Measurements from ENCODE around the gene VWA2.

VWA2 gene

GRCh38 chr10:114257498-114257897 lies 18.4 kb downstream of the VWA2 start:
- H3K36me3 ChIP-seq (ENCODE audit: control insufficient read depth in 2 of 2, insufficient read depth in 2 of 2, low read length in 2 of 2), result no peaks in the 10 kb centered on the region
- H3K9ac ChIP-seq (ENCODE audit: low read depth in 1 of 2, low read length in 2 of 2), result no peak overlapping the region
- peak overlapping the region in 1 of 2 donors; percentile 29 for H3K27ac ChIP-seq (ENCODE audit: low read depth in 2 of 2, low read length in 2 of 2)

GRCh38 chr10:114258274-114258840 lies 19.3 kb downstream of the VWA2 start:
- H3K9ac ChIP-seq (ENCODE audit: low read depth in 1 of 2, low read length in 2 of 2), result no peak overlapping the region
- no peaks in the 10 kb centered on the region for H3K9me3 ChIP-seq (ENCODE audit: control insufficient read depth in 2 of 2, low read length in 2 of 2)
- peaks cover 3 to 12% of the 10 kb centered on the region in 2 donors for H3K4me1 ChIP-seq (ENCODE audit: control insufficient read depth in 2 of 2, insufficient read depth in 2 of 2, low read length in 2 of 2)
- H3K36me3 ChIP-seq (ENCODE audit: control insufficient read depth in 2 of 2, insufficient read depth in 2 of 2, low read length in 2 of 2), result no peaks in the 10 kb centered on the region
- H3K27me3 ChIP-seq (ENCODE audit: control insufficient read depth in 2 of 2, insufficient read depth in 2 of 2, low read length in 2 of 2), result no peaks in the 10 kb centered on the region
- peak overlapping the region; percentile 29 to 34 for H3K27ac ChIP-seq (ENCODE audit: low read depth in 2 of 2, low read length in 2 of 2)
- H3K4me3 ChIP-seq (ENCODE audit: low read length in 2 of 2), result no peak overlapping the region

More at GRCh38 chr10:114257498-114257897, 18.4 kb downstream of the VWA2 start:
- H3K4me3 ChIP-seq (ENCODE audit: low read length in 2 of 2), result no peak overlapping the region
- H3K9me3 ChIP-seq (ENCODE audit: control insufficient read depth in 2 of 2, low read length in 2 of 2), result no peaks in the 10 kb centered on the region
- H3K4me1 ChIP-seq (ENCODE audit: control insufficient read depth in 2 of 2, insufficient read depth in 2 of 2, low read length in 2 of 2), result peaks cover 3 to 12% of the 10 kb centered on the region in 2 donors
- H3K27me3 ChIP-seq (ENCODE audit: control insufficient read depth in 2 of 2, insufficient read depth in 2 of 2, low read length in 2 of 2), result no peaks in the 10 kb centered on the region

GRCh38 chr10:114259824-114260223 lies 20.8 kb downstream of the VWA2 start:
- Histone ChIP-seq H3K4me3 (ENCODE audit: low read length in 2 of 2) (no peak overlapping the region), H3K9me3 (ENCODE audit: control insufficient read depth in 2 of 2, low read length in 2 of 2) (no peaks in the 10 kb centered on the region), H3K36me3 (ENCODE audit: control insufficient read depth in 2 of 2, insufficient read depth in 2 of 2, low read length in 2 of 2) (no peaks in the 10 kb centered on the region), H3K4me1 (ENCODE audit: control insufficient read depth in 2 of 2, insufficient read depth in 2 of 2, low read length in 2 of 2) (peaks cover 3 to 12% of the 10 kb centered on the region in 2 donors), H3K27me3 (ENCODE audit: control insufficient read depth in 2 of 2, insufficient read depth in 2 of 2, low read length in 2 of 2) (no peaks in the 10 kb centered on the region), H3K9ac (ENCODE audit: low read depth in 1 of 2, low read length in 2 of 2) (no peak overlapping the region), H3K27ac (ENCODE audit: low read depth in 2 of 2, low read length in 2 of 2) (peak overlapping the region in 1 of 2 donors; percentile 43)

GRCh38 chr10:114260366-114260765 lies 21.3 kb downstream of the VWA2 start:
- no peaks in the 10 kb centered on the region for H3K36me3 ChIP-seq (ENCODE audit: control insufficient read depth in 2 of 2, insufficient read depth in 2 of 2, low read length in 2 of 2)
- peak overlapping the region in 1 of 2 donors; percentile 43 for H3K27ac ChIP-seq (ENCODE audit: low read depth in 2 of 2, low read length in 2 of 2)
- H3K4me1 ChIP-seq (ENCODE audit: control insufficient read depth in 2 of 2, insufficient read depth in 2 of 2, low read length in 2 of 2), result peaks cover 3 to 12% of the 10 kb centered on the region in 2 donors
- no peaks in the 10 kb centered on the region for H3K27me3 ChIP-seq (ENCODE audit: control insufficient read depth in 2 of 2, insufficient read depth in 2 of 2, low read length in 2 of 2)
- no peaks in the 10 kb centered on the region for H3K9me3 ChIP-seq (ENCODE audit: control insufficient read depth in 2 of 2, low read length in 2 of 2)
- no peak overlapping the region for H3K9ac ChIP-seq (ENCODE audit: low read depth in 1 of 2, low read length in 2 of 2)
- H3K4me3 ChIP-seq (ENCODE audit: low read length in 2 of 2), result no peak overlapping the region

GRCh38 chr10:114261076-114261475 lies 22.0 kb downstream of the VWA2 start:
- H3K4me3 ChIP-seq (ENCODE audit: low read length in 2 of 2), result no peak overlapping the region
- H3K4me1 ChIP-seq (ENCODE audit: control insufficient read depth in 2 of 2, insufficient read depth in 2 of 2, low read length in 2 of 2), result peaks cover 3 to 12% of the 10 kb centered on the region in 2 donors
- H3K9ac ChIP-seq (ENCODE audit: low read depth in 1 of 2, low read length in 2 of 2), result no peak overlapping the region
- H3K9me3 ChIP-seq (ENCODE audit: control insufficient read depth in 2 of 2, low read length in 2 of 2), result no peaks in the 10 kb centered on the region
- H3K27me3 ChIP-seq (ENCODE audit: control insufficient read depth in 2 of 2, insufficient read depth in 2 of 2, low read length in 2 of 2), result no peaks in the 10 kb centered on the region
- H3K27ac ChIP-seq (ENCODE audit: low read depth in 2 of 2, low read length in 2 of 2), result peak overlapping the region in 1 of 2 donors; percentile 43
- H3K36me3 ChIP-seq (ENCODE audit: control insufficient read depth in 2 of 2, insufficient read depth in 2 of 2, low read length in 2 of 2), result no peaks in the 10 kb centered on the region

- H3K27me3 ChIP-seq (ENCODE audit: control insufficient read depth in 2 of 2, insufficient read depth in 2 of 2, low read length in 2 of 2), result no peaks in the 10 kb centered on the region
- no peak overlapping the region for H3K9ac ChIP-seq (ENCODE audit: low read depth in 1 of 2, low read length in 2 of 2)
- H3K4me3 ChIP-seq (ENCODE audit: low read length in 2 of 2), result no peak overlapping the region
- H3K4me1 ChIP-seq (ENCODE audit: control insufficient read depth in 2 of 2, insufficient read depth in 2 of 2, low read length in 2 of 2), result peaks cover 2 to 9% of the 10 kb centered on the region in 2 donors
- no peak overlapping the region for H3K27ac ChIP-seq (ENCODE audit: low read depth in 2 of 2, low read length in 2 of 2)
- H3K9me3 ChIP-seq (ENCODE audit: control insufficient read depth in 2 of 2, low read length in 2 of 2), result no peaks in the 10 kb centered on the region
- no peaks in the 10 kb centered on the region for H3K36me3 ChIP-seq (ENCODE audit: control insufficient read depth in 2 of 2, insufficient read depth in 2 of 2, low read length in 2 of 2)
Observed at GRCh38 chr10:114262496-114262895, 23.4 kb downstream of the VWA2 start.

GRCh38 chr10:114265392-114266053 lies 26.5 kb downstream of the VWA2 start:
- Histone ChIP-seq H3K4me3 (ENCODE audit: low read length in 2 of 2) (no peak overlapping the region), H3K4me1 (ENCODE audit: control insufficient read depth in 2 of 2, insufficient read depth in 2 of 2, low read length in 2 of 2) (peaks cover 0 to 2% of the 10 kb centered on the region in 2 donors), H3K27me3 (ENCODE audit: control insufficient read depth in 2 of 2, insufficient read depth in 2 of 2, low read length in 2 of 2) (no peaks in the 10 kb centered on the region), H3K36me3 (ENCODE audit: control insufficient read depth in 2 of 2, insufficient read depth in 2 of 2, low read length in 2 of 2) (no peaks in the 10 kb centered on the region), H3K9me3 (ENCODE audit: control insufficient read depth in 2 of 2, low read length in 2 of 2) (no peaks in the 10 kb centered on the region), H3K9ac (ENCODE audit: low read depth in 1 of 2, low read length in 2 of 2) (no peak overlapping the region), H3K27ac (ENCODE audit: low read depth in 2 of 2, low read length in 2 of 2) (no peak overlapping the region)

- H3K9ac ChIP-seq (ENCODE audit: low read depth in 1 of 2, low read length in 2 of 2), result no peak overlapping the region
- no peak overlapping the region for H3K4me3 ChIP-seq (ENCODE audit: low read length in 2 of 2)
- no peaks in the 10 kb centered on the region for H3K9me3 ChIP-seq (ENCODE audit: control insufficient read depth in 2 of 2, low read length in 2 of 2)
- H3K27ac ChIP-seq (ENCODE audit: low read depth in 2 of 2, low read length in 2 of 2), result no peak overlapping the region
- H3K27me3 ChIP-seq (ENCODE audit: control insufficient read depth in 2 of 2, insufficient read depth in 2 of 2, low read length in 2 of 2), result no peaks in the 10 kb centered on the region
- no peaks in the 10 kb centered on the region for H3K36me3 ChIP-seq (ENCODE audit: control insufficient read depth in 2 of 2, insufficient read depth in 2 of 2, low read length in 2 of 2)
- H3K4me1 ChIP-seq (ENCODE audit: control insufficient read depth in 2 of 2, insufficient read depth in 2 of 2, low read length in 2 of 2), result peaks cover 8 to 10% of the 10 kb centered on the region in 2 donors
Observed at GRCh38 chr10:114266521-114266920, 27.5 kb downstream of the VWA2 start.

GRCh38 chr10:114271075-114271778 lies 32.2 kb downstream of the VWA2 start:
- H3K27ac ChIP-seq (ENCODE audit: low read depth in 2 of 2, low read length in 2 of 2), result peak overlapping the region; percentile 45 to 52
- H3K27me3 ChIP-seq (ENCODE audit: control insufficient read depth in 2 of 2, insufficient read depth in 2 of 2, low read length in 2 of 2), result peaks cover 7 to 8% of the 10 kb centered on the region in 2 donors
- no peak overlapping the region for H3K9ac ChIP-seq (ENCODE audit: low read depth in 1 of 2, low read length in 2 of 2)
- H3K9me3 ChIP-seq (ENCODE audit: control insufficient read depth in 2 of 2, low read length in 2 of 2), result no peaks in the 10 kb centered on the region
- H3K4me3 ChIP-seq (ENCODE audit: low read length in 2 of 2), result no peak overlapping the region
- H3K4me1 ChIP-seq (ENCODE audit: control insufficient read depth in 2 of 2, insufficient read depth in 2 of 2, low read length in 2 of 2), result peaks cover 14 to 15% of the 10 kb centered on the region in 2 donors
- H3K36me3 ChIP-seq (ENCODE audit: control insufficient read depth in 2 of 2, insufficient read depth in 2 of 2, low read length in 2 of 2), result no peaks in the 10 kb centered on the region

GRCh38 chr10:114271779-114272167 lies 32.7 kb downstream of the VWA2 start:
- Histone ChIP-seq H3K9ac (ENCODE audit: low read depth in 1 of 2, low read length in 2 of 2) (no peak overlapping the region), H3K36me3 (ENCODE audit: control insufficient read depth in 2 of 2, insufficient read depth in 2 of 2, low read length in 2 of 2) (no peaks in the 10 kb centered on the region), H3K27ac (ENCODE audit: low read depth in 2 of 2, low read length in 2 of 2) (peak overlapping the region in 1 of 2 donors; percentile 52), H3K27me3 (ENCODE audit: control insufficient read depth in 2 of 2, insufficient read depth in 2 of 2, low read length in 2 of 2) (peaks cover 8% of the 10 kb centered on the region in 2 donors), H3K4me3 (ENCODE audit: low read length in 2 of 2) (no peak overlapping the region), H3K4me1 (ENCODE audit: control insufficient read depth in 2 of 2, insufficient read depth in 2 of 2, low read length in 2 of 2) (peaks cover 14 to 15% of the 10 kb centered on the region in 2 donors), H3K9me3 (ENCODE audit: control insufficient read depth in 2 of 2, low read length in 2 of 2) (no peaks in the 10 kb centered on the region)

All from mucosa of rectum (tissue), 2 donors.